ENCODE measurements around the gene KCNAB2.

DNA sequence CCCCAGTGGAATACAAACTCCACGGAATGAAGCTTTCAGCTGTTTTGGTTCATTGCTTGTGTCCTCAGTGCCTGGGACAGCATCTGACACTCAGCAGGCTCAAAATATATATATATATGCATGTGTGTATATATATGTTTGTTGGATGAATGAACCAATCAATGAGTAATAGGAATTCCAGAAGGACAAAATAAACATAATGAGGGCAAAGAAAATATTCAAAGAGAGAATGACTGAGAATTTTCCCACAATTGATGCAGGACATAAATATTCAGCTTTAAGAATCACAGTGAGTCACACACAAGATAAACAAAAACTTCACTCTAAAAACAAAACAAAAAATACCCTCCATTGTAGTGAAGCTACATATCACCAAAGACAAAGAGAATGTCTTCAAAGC, 70.4 kb downstream of the KCNAB2 start:
- TF ChIP-seq, protein P1, sequence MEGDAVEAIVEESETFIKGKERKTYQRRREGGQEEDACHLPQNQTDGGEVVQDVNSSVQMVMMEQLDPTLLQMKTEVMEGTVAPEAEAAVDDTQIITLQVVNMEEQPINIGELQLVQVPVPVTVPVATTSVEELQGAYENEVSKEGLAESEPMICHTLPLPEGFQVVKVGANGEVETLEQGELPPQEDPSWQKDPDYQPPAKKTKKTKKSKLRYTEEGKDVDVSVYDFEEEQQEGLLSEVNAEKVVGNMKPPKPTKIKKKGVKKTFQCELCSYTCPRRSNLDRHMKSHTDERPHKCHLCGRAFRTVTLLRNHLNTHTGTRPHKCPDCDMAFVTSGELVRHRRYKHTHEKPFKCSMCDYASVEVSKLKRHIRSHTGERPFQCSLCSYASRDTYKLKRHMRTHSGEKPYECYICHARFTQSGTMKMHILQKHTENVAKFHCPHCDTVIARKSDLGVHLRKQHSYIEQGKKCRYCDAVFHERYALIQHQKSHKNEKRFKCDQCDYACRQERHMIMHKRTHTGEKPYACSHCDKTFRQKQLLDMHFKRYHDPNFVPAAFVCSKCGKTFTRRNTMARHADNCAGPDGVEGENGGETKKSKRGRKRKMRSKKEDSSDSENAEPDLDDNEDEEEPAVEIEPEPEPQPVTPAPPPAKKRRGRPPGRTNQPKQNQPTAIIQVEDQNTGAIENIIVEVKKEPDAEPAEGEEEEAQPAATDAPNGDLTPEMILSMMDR (IDR thresholded peaks at IDR 0.05; ENCODE audit: low read depth, low read length): no peak
- no peak for TF ChIP-seq EZH2phosphoT487 (IDR thresholded peaks at IDR 0.05; ENCODE audit: low read depth)

All from OCI-LY3 (cell line).